ENCODE measurements around the gene MTX2.
"Not testable (repeated sequence)": the region's sequence is repeated elsewhere in the genome, so short reads cannot be mapped to it uniquely, and the experiment has no call there.

The MTX2 gene

DNA sequence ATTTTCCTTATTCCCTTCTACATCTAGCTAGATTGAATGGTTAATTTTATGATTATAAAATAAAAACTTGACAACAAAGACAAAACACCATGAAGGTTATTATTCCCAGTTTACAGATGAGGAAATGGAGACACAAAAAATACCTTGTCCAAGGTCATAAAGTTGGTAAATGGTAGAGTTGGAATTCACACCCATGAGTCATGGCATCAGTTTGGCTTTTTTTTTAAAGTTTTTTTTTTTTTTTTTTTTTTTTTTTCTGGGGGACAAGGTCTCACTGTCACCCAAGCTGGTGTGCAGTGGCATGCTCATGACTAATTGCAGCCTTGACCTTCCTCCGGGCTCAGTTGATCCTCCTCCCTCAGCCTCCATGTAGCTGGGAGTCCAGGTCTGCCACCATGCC, 70.0 kb downstream of the MTX2 start:
- no peaks in the 10 kb centered on the region for H3K4me1 ChIP-seq (ENCODE audit: control insufficient read depth in 1 of 2, insufficient read depth in 1 of 2, low read depth in 1 of 2, low read length in 1 of 2)
- no peak overlapping the region for H3K4me3 ChIP-seq (ENCODE audit: low read depth in 1 of 2, low read length in 1 of 2)
- H3K9me3 ChIP-seq: no peaks in the 10 kb centered on the region
- no peak overlapping the region for H3K27ac ChIP-seq
- TF ChIP-seq, protein P1, sequence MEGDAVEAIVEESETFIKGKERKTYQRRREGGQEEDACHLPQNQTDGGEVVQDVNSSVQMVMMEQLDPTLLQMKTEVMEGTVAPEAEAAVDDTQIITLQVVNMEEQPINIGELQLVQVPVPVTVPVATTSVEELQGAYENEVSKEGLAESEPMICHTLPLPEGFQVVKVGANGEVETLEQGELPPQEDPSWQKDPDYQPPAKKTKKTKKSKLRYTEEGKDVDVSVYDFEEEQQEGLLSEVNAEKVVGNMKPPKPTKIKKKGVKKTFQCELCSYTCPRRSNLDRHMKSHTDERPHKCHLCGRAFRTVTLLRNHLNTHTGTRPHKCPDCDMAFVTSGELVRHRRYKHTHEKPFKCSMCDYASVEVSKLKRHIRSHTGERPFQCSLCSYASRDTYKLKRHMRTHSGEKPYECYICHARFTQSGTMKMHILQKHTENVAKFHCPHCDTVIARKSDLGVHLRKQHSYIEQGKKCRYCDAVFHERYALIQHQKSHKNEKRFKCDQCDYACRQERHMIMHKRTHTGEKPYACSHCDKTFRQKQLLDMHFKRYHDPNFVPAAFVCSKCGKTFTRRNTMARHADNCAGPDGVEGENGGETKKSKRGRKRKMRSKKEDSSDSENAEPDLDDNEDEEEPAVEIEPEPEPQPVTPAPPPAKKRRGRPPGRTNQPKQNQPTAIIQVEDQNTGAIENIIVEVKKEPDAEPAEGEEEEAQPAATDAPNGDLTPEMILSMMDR (IDR thresholded peaks at IDR 0.05): no peak
- H3K27me3 ChIP-seq: no peaks in the 10 kb centered on the region
- no peaks in the 10 kb centered on the region for H3K36me3 ChIP-seq

DNA sequence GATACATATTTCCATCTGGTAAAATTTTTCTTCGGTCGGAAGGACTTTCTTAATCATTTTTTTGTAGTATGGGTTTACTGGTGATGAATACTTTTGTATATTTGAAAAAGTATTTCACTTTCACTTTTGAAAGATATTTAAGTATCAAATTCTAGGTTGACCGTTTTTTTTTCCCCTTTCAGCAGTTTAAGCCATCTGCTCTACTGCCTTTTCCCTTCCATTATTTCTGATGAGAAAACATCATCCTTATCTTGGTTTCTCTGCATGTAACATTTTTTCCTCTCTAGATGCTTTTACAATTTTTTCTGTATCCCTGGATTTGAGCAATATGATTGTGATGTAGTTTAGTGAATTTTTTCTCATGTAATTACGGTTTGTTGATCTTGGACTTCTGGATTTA, 87.0 kb downstream of the MTX2 start:
- TF ChIP-seq, protein P1 (IDR thresholded peaks at IDR 0.05): no peak
- Histone ChIP-seq H3K9me3 (no peaks in the 10 kb centered on the region), H3K27me3 (no peaks in the 10 kb centered on the region), H3K4me3 (ENCODE audit: low read depth in 1 of 2, low read length in 1 of 2) (no peak overlapping the region), H3K27ac (no peak overlapping the region), H3K36me3 (no peaks in the 10 kb centered on the region), H3K4me1 (ENCODE audit: control insufficient read depth in 1 of 2, insufficient read depth in 1 of 2, low read depth in 1 of 2, low read length in 1 of 2) (no peaks in the 10 kb centered on the region)

DNA sequence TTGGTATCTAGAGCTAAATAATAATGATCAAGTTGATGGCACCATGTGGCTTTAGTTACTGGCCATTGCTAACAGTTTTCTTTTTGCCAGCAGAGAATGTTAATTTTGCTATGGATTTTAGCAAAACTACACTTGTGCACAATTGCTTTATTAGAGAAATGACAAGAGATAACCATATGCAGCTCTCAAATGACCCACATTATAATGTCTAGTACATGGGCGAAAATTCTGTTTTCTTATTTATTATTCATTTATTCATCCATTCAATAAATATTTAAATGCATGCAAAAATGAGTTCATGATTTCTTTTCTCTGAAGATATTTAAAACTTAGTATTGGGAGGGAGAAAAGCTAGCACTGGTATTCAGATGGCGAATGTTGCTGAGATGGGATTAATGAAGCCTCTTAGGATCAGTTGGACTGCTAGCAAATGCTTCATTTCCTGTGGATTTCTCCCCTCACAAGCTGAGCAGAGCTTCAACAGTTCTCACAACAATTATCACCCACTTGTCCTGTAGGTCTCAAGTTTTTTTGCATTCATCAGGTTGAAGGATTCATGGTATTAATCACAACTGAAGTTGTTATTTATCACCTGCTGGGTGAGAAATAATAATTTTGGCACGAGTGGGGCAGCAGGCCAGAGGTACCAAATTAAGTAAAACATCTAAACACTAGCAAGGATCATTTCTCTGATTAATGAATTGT, 95.2 kb downstream of the MTX2 start:
- no peaks in the 10 kb centered on the region for H3K4me1 ChIP-seq (ENCODE audit: control insufficient read depth in 1 of 2, insufficient read depth in 1 of 2, low read depth in 1 of 2, low read length in 1 of 2)
- H3K27me3 ChIP-seq: no peaks in the 10 kb centered on the region
- H3K27ac ChIP-seq: no peak overlapping the region
- no peak overlapping the region for H3K4me3 ChIP-seq (ENCODE audit: low read depth in 1 of 2, low read length in 1 of 2)
- H3K9me3 ChIP-seq: no peaks in the 10 kb centered on the region
- H3K36me3 ChIP-seq: no peaks in the 10 kb centered on the region
- TF ChIP-seq, protein P1 (IDR thresholded peaks at IDR 0.05): no peak

DNA sequence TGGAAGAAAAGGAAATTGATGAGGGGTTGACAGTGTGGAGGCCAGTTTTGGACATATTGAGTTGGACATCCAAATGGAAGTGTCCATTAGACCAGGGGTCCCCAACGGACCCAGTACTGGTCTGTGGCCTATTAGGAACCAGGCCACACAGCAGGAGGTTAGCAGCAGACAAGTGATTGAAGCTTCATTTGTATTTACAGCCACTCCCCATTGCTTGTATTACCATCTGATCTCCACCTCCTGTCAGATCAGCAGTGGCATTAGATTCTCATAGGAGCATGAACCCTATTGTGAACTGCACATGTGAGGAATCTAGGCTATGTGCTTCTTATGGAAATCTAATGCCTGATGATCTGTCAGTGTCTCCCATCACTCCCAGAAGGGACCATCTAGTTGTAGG, 99.1 kb downstream of the MTX2 start:
- TF ChIP-seq, protein P1 (IDR thresholded peaks at IDR 0.05): no peak

DNA sequence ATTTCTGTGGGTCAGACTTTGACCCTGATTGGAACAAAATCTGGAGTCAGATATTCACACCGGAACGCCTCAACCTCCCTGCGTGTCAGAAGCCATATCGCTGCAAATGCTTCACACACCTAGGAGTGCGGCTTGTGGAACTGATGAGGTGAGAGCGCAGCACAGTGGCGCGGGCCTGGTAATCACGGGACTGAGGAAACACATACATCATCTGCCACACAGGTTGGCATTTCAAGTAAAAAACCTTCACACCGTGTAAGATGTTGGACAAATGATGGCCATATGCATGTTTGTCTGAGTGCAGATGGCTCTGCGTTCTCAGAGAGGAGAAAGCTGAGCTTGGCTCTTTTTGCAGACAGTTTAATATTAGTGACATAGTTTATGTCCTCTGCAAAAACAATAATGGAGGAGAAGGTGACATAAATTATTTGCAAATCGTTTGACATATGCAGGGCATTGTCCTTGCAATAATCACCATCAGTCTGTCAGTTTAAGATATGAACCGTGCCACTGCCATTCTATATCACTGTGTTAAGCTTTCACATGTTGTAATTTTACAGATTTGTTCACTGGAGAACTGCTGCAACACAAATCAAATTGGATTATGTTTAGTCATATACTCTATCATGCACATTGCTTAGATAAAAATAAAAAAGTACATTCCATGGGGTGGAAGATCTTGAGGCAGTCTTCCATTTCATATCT, 101.4 kb downstream of the MTX2 start:
- H3K4me3 ChIP-seq (ENCODE audit: low read depth in 1 of 2, low read length in 1 of 2): no peak overlapping the region
- no peaks in the 10 kb centered on the region for H3K9me3 ChIP-seq
- H3K27ac ChIP-seq: no peak overlapping the region
- no peaks in the 10 kb centered on the region for H3K4me1 ChIP-seq (ENCODE audit: control insufficient read depth in 1 of 2, insufficient read depth in 1 of 2, low read depth in 1 of 2, low read length in 1 of 2)
- no peaks in the 10 kb centered on the region for H3K36me3 ChIP-seq
- H3K27me3 ChIP-seq: peaks cover 39% of the 10 kb centered on the region
- TF ChIP-seq, protein P1 (IDR thresholded peaks at IDR 0.05): no peak

More for the DNA sequence above, 99.1 kb downstream of the MTX2 start:
- no peaks in the 10 kb centered on the region for H3K9me3 ChIP-seq
- H3K4me1 ChIP-seq (ENCODE audit: control insufficient read depth in 1 of 2, insufficient read depth in 1 of 2, low read depth in 1 of 2, low read length in 1 of 2): no peaks in the 10 kb centered on the region
- H3K4me3 ChIP-seq (ENCODE audit: low read depth in 1 of 2, low read length in 1 of 2): no peak overlapping the region
- no peaks in the 10 kb centered on the region for H3K36me3 ChIP-seq
- peaks cover 24% of the 10 kb centered on the region for H3K27me3 ChIP-seq
- H3K27ac ChIP-seq: no peak overlapping the region

DNA sequence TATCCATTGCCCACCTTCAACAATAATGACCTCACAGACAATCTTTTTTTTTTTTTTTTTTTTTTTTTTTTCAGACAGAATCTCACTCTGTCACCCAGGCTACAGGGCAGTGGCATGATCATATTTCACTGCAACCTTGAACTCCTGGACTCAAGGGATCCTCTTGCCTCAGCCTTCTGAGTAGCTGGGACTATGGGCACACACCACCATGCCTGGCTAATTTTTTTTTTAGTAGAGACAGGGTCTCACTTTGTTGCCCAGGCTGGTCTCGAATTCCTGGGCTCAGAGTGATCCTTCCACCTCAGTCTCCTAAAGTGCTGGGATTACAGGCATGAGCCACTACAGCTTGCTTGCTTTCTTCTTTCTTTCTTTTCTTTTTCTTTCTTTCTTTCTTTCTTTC, 103.9 kb downstream of the MTX2 start:
- not testable (repeated sequence) for H3K4me1 ChIP-seq (ENCODE audit: control insufficient read depth in 1 of 2, insufficient read depth in 1 of 2, low read depth in 1 of 2, low read length in 1 of 2); H3K4me3 ChIP-seq (ENCODE audit: low read depth in 1 of 2, low read length in 1 of 2); H3K9me3 ChIP-seq; H3K36me3 ChIP-seq; H3K27ac ChIP-seq
- H3K27me3 ChIP-seq: peaks cover 39% of the 10 kb centered on the region

Measured in neutrophil (primary cell).